SK-N-SH (cell line): ENCODE results near the gene SNRPE. TPM values are rescaled to one million over a fixed set of nuclear protein-coding genes. Genes with fewer than 3 reads are reported as not detected.

Experiments
- CTCF ChIA-PET: fragments of 300-600, 350-600 bp; formaldehyde crosslinking; extraction: SDS; loops from one replicate; lab custom pipeline; 2021; lab: Yijun Ruan, JAX
- POLR2A ChIA-PET: fragments of 350-600 bp; sonication (Branson Sonifier 250); formaldehyde crosslinking; extraction: SDS; loops from one replicate; lab custom pipeline; 2020; ENCODE audit warnings: antibody characterized with exemption, inconsistent platforms; lab: Yijun Ruan, JAX
- DNase-seq: peaks from one replicate; pipeline ENCODE4 v3.0.0; 2012
- H2AFZ ChIP-seq: fragments of 200-600 bp; sonication (generic); 2 replicates; pipeline ENCODE4 v1.8.1; 2016; ENCODE audit warnings: antibody characterized with exemption, mild to moderate bottlenecking, low read depth
- H3F3A ChIP-seq: fragments of 200-600 bp; sonication (generic); replicated peaks from 2 replicates; pipeline ENCODE3; 2016; ENCODE audit warnings: antibody characterized with exemption, mild to moderate bottlenecking; ENCODE audit not compliant: insufficient read depth
- H3K27ac ChIP-seq, 2 experiments: fragments of 200-500 bp in 1 of 2; fragments of 200-600 bp in 1 of 2; sonication (Bioruptor generic) in 1 of 2; sonication (generic), shearing (Covaris generic) in 1 of 2; 2 replicates each; pipeline versions ENCODE4 v1.5.1 to v1.6.1; 2014 to 2016; ENCODE audit warnings: low read depth in 2 of 2, inconsistent platforms in 1 of 2, low read length in 1 of 2, mild to moderate bottlenecking in 1 of 2, mixed read lengths in 1 of 2
- H3K27me3 ChIP-seq: fragments of 200-600 bp; sonication (generic), shearing (Covaris generic); 2 replicates; pipeline ENCODE4 v1.6.1; 2016; ENCODE audit warnings: mixed run types; ENCODE audit not compliant: insufficient read depth
- H3K36me3 ChIP-seq, 2 experiments: fragments of 200-500 bp in 1 of 2; fragments of 200-600 bp in 1 of 2; sonication (Bioruptor generic) in 1 of 2; sonication (generic) in 1 of 2; replicated peaks in 1 of 2; 2 replicates each; pipeline versions ENCODE3 to v1.5.1; 2014 to 2016; ENCODE audit warnings: low read length in 1 of 2, mild to moderate bottlenecking in 1 of 2; ENCODE audit not compliant: insufficient read depth in 2 of 2, control insufficient read depth in 1 of 2
- H3K4me1 ChIP-seq, 2 experiments: fragments of 200-500 bp in 1 of 2; fragments of 200-600 bp in 1 of 2; sonication (Bioruptor generic) in 1 of 2; sonication (generic), shearing (Covaris generic) in 1 of 2; 2 replicates each; pipeline versions ENCODE4 v1.5.1 to v1.6.1; 2014 to 2016; ENCODE audit warnings: low read depth in 1 of 2, low read length in 1 of 2, mixed run types in 1 of 2; ENCODE audit not compliant: insufficient read depth in 2 of 2, control insufficient read depth in 1 of 2
- H3K4me2 ChIP-seq: fragments of 200-600 bp; sonication (generic), shearing (Covaris generic); 2 replicates; pipeline ENCODE4 v1.6.1; 2017; ENCODE audit warnings: mixed run types
- H3K4me3 ChIP-seq, 2 experiments: fragments of 200-500 bp in 1 of 2; fragments of 200-600 bp in 1 of 2; sonication (Bioruptor generic) in 1 of 2; sonication (generic), shearing (Covaris generic) in 1 of 2; 2 replicates each; pipeline versions ENCODE4 v1.5.1 to v1.8.1; 2014 to 2016; ENCODE audit warnings: low read depth in 2 of 2, inconsistent platforms in 1 of 2, low read length in 1 of 2, mild to moderate bottlenecking in 1 of 2, mixed read lengths in 1 of 2, moderate library complexity in 1 of 2
- H3K79me2 ChIP-seq: fragments of 200-600 bp; sonication (generic); 2 replicates; pipeline ENCODE4 v1.8.1; 2017; ENCODE audit warnings: mild to moderate bottlenecking; ENCODE audit not compliant: insufficient read depth
- H3K9ac ChIP-seq: fragments of 200-600 bp; sonication (generic); 2 replicates; pipeline ENCODE4 v1.6.1; 2017; ENCODE audit warnings: mixed run types
- H3K9me2 ChIP-seq: fragments of 200-600 bp; sonication (generic); 2 replicates; pipeline ENCODE4 v1.6.1; 2017; ENCODE audit warnings: mixed run types
- H3K9me3 ChIP-seq: fragments of 200-600 bp; sonication (generic); 2 replicates; pipeline ENCODE4 v1.6.1; 2017; ENCODE audit warnings: mixed run types, mild to moderate bottlenecking, moderate library complexity
- H4K20me1 ChIP-seq: fragments of 200-600 bp; sonication (generic); 2 replicates; pipeline ENCODE4 v1.6.1; 2017; ENCODE audit warnings: mild to moderate bottlenecking, mixed run types; ENCODE audit not compliant: insufficient read depth
- CHD2 ChIP-seq: fragments of 150-350 bp; IDR thresholded peaks from 2 replicates; pipeline ENCODE4 v1.6.1; 2018; ENCODE audit warnings: low read length; ENCODE audit not compliant: partially characterized antibody
- ELF1 ChIP-seq: IDR thresholded peaks from 2 replicates; pipeline ENCODE4 v1.4.0; 2012
- EP300 ChIP-seq, 2 experiments: IDR thresholded peaks; 2 replicates each; pipeline versions ENCODE4 v1.4.0 to v1.6.1; 2012; ENCODE audit warnings: borderline replicate concordance in 1 of 2, low read depth in 1 of 2, low read length in 1 of 2
- EZH2phosphoT487 ChIP-seq: fragments of 200-600 bp; sonication (generic); IDR thresholded peaks from 2 replicates; pipeline ENCODE4 v1.6.1; 2017; ENCODE audit warnings: low read depth, mixed run types, mild to moderate bottlenecking, antibody characterized with exemption, moderate library complexity, borderline replicate concordance
- FOSL2 ChIP-seq: IDR thresholded peaks from 2 replicates; pipeline ENCODE4 v1.4.0; 2012; ENCODE audit warnings: low read depth, mild to moderate bottlenecking, moderate library complexity, borderline replicate concordance
- GABPA ChIP-seq: IDR thresholded peaks from 2 replicates; pipeline ENCODE4 v1.4.0; 2012; ENCODE audit warnings: low read depth, mild to moderate bottlenecking
- GATA2 ChIP-seq: sonication (generic); formaldehyde crosslinking; IDR thresholded peaks from 2 replicates; pipeline ENCODE4 v1.5.0; 2020; ENCODE audit warnings: mild to moderate bottlenecking, missing genetic modification reagents
- JUND ChIP-seq: IDR thresholded peaks from 2 replicates; pipeline ENCODE4 v1.4.0; 2012
- MEF2A ChIP-seq: IDR thresholded peaks from 2 replicates; pipeline ENCODE4 v1.4.0; 2012; ENCODE audit warnings: low read depth, borderline replicate concordance
- NFIC ChIP-seq: IDR thresholded peaks from 2 replicates; pipeline ENCODE4 v1.4.0; 2012; ENCODE audit warnings: borderline replicate concordance
- POLR2AphosphoS5 ChIP-seq: IDR thresholded peaks from 2 replicates; pipeline ENCODE4 v1.6.1; 2012; ENCODE audit warnings: low read depth, low read length
- RAD21 ChIP-seq: IDR thresholded peaks from 2 replicates; pipeline ENCODE4 v1.6.1; 2012; ENCODE audit warnings: mild to moderate bottlenecking, low read length
- RCOR1 ChIP-seq: fragments of 150-350 bp; IDR thresholded peaks from 2 replicates; pipeline ENCODE4 v1.6.1; 2017; ENCODE audit warnings: antibody characterized with exemption, low read length
- RFX5 ChIP-seq: IDR thresholded peaks from 2 replicates; pipeline ENCODE4 v1.6.1; 2012; ENCODE audit warnings: mild to moderate bottlenecking, improper control_type of control experiment, low read length
- RXRA ChIP-seq: IDR thresholded peaks from 2 replicates; pipeline ENCODE4 v1.4.0; 2012; ENCODE audit warnings: low read depth, mild to moderate bottlenecking, borderline replicate concordance
- SIN3A ChIP-seq: IDR thresholded peaks from 2 replicates; pipeline ENCODE4 v1.6.1; 2012; ENCODE audit warnings: low read depth, mild to moderate bottlenecking, low read length, moderate library complexity, borderline replicate concordance
- TAF1 ChIP-seq: IDR thresholded peaks from 2 replicates; pipeline ENCODE4 v1.6.1; 2012; ENCODE audit warnings: low read depth, mild to moderate bottlenecking, low read length, moderate library complexity, borderline replicate concordance
- TCF12 ChIP-seq: IDR thresholded peaks from 2 replicates; pipeline ENCODE4 v1.4.0; 2012
- WGBS: methylation state at CpG from one replicate; pipeline ENCODE4 v1.1.6; 2017; ENCODE audit warnings: low lambda C conversion rate; 5-methylcytosine and 5-hydroxymethylcytosine counted together
- polyA plus RNA-seq, 3 experiments: library from polyadenylated mRNA; depleted of rRNA; stranded (reverse); fragments of >200 nt; gene quantifications; 2 replicates each; pipeline ENCODE4 v1.2.3, GENCODE V29; 2012
- TF ChIP-seq, protein P1 (sequence below): fragments of 200-600 bp; sonication (generic); IDR thresholded peaks from 2 replicates; pipeline ENCODE4 v1.6.1; 2017; ENCODE audit warnings: antibody characterized with exemption, mild to moderate bottlenecking, moderate library complexity
- TF ChIP-seq, protein P2 (sequence below): IDR thresholded peaks from 2 replicates; pipeline ENCODE4; 2012
- TF ChIP-seq, protein P3 (sequence below): IDR thresholded peaks from 2 replicates; pipeline ENCODE4 v1.6.1; 2012; ENCODE audit warnings: mild to moderate bottlenecking, low read depth, low read length, moderate library complexity
- TF ChIP-seq, protein P4 (sequence below): IDR thresholded peaks from 2 replicates; pipeline ENCODE4 v1.4.0; 2012; ENCODE audit warnings: low read depth

The SNRPE gene
- polyA plus RNA-seq, 1 of the 3 experiments (the other 2 are of a cell fraction): 359 TPM

DNA sequence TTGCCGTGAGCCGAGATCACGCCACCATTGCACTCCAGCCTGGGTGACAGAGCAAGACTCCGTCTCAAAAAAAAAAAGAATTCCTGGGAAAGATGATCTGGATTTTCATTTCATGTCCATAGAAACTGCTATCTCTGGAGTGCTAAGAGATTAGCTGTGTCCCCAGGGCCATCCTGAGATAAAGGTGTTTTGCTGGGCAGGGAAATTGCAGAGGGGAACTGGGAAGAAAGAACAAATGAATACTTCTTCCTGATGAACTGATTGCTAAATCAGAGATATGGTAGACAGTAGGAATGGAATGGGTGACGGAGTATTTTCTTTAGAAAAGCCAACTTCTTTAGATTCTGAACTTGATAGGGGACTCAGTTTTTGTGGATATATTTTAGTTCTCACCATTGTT is 19.2 kb downstream of the SNRPE start:
- POLR2A ChIA-PET: interaction anchor here (0.6 kb wide), 1 partner anchor 968 kb away, joined by 3 read pairs; no protein-coding TSS in a partner anchor
- Histone ChIP-seq H4K20me1 (no peaks in the 10 kb centered on the region), H3K4me2 (no peak overlapping the region), H3K9ac (no peak overlapping the region), H3K9me2 (no peaks in the 10 kb centered on the region), H2AFZ (no peak overlapping the region), H3F3A (peaks cover 6% of the 10 kb centered on the region), H3K27me3 (no peaks in the 10 kb centered on the region), H3K4me3 (no peak overlapping the region), H3K36me3 (peaks cover 0 to 6% of the 10 kb centered on the region in 2 experiments), H3K9me3 (no peaks in the 10 kb centered on the region), H3K79me2 (no peaks in the 10 kb centered on the region), H3K4me1 (no peaks in the 10 kb centered on the region), H3K27ac (no peak overlapping the region)
- WGBS: 100% methylated on average over 5 of the region's 5 CpGs
- no peak for TF ChIP-seq RFX5
- no peak for TF ChIP-seq GABPA
- TF ChIP-seq, protein P1, sequence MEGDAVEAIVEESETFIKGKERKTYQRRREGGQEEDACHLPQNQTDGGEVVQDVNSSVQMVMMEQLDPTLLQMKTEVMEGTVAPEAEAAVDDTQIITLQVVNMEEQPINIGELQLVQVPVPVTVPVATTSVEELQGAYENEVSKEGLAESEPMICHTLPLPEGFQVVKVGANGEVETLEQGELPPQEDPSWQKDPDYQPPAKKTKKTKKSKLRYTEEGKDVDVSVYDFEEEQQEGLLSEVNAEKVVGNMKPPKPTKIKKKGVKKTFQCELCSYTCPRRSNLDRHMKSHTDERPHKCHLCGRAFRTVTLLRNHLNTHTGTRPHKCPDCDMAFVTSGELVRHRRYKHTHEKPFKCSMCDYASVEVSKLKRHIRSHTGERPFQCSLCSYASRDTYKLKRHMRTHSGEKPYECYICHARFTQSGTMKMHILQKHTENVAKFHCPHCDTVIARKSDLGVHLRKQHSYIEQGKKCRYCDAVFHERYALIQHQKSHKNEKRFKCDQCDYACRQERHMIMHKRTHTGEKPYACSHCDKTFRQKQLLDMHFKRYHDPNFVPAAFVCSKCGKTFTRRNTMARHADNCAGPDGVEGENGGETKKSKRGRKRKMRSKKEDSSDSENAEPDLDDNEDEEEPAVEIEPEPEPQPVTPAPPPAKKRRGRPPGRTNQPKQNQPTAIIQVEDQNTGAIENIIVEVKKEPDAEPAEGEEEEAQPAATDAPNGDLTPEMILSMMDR: no peak
- no peak for TF ChIP-seq MEF2A
- TF ChIP-seq EZH2phosphoT487: no peak
- no peak for DNase-seq
- CTCF ChIA-PET: interaction anchor here (1.1 to 5.7 kb wide), 2 partner anchors 10 to 248 kb away, joined by 5 to 24 read pairs; no protein-coding TSS in a partner anchor

DNA sequence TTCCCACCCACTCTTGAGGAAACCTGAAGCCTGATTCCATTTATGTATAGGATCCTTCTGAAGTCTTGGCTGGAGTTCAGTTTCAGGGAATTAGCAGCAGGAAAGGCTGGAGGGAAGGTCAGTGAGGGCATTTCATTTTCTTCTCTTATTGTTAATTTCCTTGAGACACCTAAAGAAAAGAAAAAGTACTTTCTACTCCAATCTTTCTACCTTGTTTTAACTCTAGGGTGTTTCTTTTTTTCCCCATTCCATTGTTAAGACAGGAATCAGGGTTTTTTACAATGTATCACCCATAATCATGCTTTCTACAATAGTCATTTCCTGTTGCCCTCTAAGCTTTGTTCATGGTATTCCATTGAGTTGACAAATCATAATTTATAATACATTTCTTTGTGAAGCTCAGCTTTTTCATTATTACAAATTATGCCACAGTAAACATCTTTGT is 27.4 kb downstream of the SNRPE start:
- H3K9me3 ChIP-seq: no peaks in the 10 kb centered on the region
- ChIA-PET POLR2A (no interaction called here), CTCF (interaction anchor here (1.4 kb wide), 1 partner anchor 18 kb away, joined by 3 read pairs; no protein-coding TSS in a partner anchor)
- H3K4me1 ChIP-seq: peaks cover 0 to 15% of the 10 kb centered on the region in 2 experiments; a peak in 3 of 4 replicates
- H3K9me2 ChIP-seq: no peaks in the 10 kb centered on the region
- peak overlapping the region; percentile 69 for H3K9ac ChIP-seq
- peak overlapping the region; percentile 64; the same call in 1 of the 2 replicates for H3K4me2 ChIP-seq
- no peak overlapping the region for H3K4me3 ChIP-seq
- H2AFZ ChIP-seq: peak overlapping the region; percentile 83; the same call in 1 of the 2 replicates
- no peaks in the 10 kb centered on the region for H3K36me3 ChIP-seq
- no peaks in the 10 kb centered on the region for H4K20me1 ChIP-seq
- DNase-seq: no peak
- no peaks in the 10 kb centered on the region for H3K27me3 ChIP-seq
- peaks cover 19% of the 10 kb centered on the region for H3F3A ChIP-seq
- H3K27ac ChIP-seq: peak overlapping the region; percentile 44 to 92; a peak in 3 of 4 replicates
- H3K79me2 ChIP-seq: no peaks in the 10 kb centered on the region
- TF ChIP-seq RCOR1 (no peak), RFX5 (no peak), EP300 (IDR thresholded peaks at IDR 0.05; ENCODE audit: borderline replicate concordance in 1 of 2, low read depth in 1 of 2, low read length in 1 of 2) (peak in 1 of 2 experiments; percentile 59; a peak in 1 of 4 replicates), MEF2A (no peak), RAD21 (no peak), CHD2 (no peak), RXRA (peak; percentile 83; the same call in 1 of the 2 replicates), GATA2 (CRISPR knock-in tag) (no peak), JUND (peak; percentile 90), ELF1 (0 out of 2 replicates have a peak, but pooled peaks have one; percentile 22), FOSL2 (peak; percentile 89), POLR2AphosphoS5 (peak; percentile 28; the same call in 1 of the 2 replicates), TCF12 (peak; percentile 73), NFIC (peak; percentile 57; the same call in 1 of the 2 replicates), SIN3A (no peak), TAF1 (no peak)
- TF ChIP-seq, protein P2, sequence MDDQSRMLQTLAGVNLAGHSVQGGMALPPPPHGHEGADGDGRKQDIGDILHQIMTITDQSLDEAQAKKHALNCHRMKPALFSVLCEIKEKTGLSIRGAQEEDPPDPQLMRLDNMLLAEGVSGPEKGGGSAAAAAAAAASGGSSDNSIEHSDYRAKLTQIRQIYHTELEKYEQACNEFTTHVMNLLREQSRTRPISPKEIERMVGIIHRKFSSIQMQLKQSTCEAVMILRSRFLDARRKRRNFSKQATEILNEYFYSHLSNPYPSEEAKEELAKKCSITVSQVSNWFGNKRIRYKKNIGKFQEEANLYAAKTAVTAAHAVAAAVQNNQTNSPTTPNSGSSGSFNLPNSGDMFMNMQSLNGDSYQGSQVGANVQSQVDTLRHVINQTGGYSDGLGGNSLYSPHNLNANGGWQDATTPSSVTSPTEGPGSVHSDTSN: peak; percentile 81
- TF ChIP-seq, protein P3, sequence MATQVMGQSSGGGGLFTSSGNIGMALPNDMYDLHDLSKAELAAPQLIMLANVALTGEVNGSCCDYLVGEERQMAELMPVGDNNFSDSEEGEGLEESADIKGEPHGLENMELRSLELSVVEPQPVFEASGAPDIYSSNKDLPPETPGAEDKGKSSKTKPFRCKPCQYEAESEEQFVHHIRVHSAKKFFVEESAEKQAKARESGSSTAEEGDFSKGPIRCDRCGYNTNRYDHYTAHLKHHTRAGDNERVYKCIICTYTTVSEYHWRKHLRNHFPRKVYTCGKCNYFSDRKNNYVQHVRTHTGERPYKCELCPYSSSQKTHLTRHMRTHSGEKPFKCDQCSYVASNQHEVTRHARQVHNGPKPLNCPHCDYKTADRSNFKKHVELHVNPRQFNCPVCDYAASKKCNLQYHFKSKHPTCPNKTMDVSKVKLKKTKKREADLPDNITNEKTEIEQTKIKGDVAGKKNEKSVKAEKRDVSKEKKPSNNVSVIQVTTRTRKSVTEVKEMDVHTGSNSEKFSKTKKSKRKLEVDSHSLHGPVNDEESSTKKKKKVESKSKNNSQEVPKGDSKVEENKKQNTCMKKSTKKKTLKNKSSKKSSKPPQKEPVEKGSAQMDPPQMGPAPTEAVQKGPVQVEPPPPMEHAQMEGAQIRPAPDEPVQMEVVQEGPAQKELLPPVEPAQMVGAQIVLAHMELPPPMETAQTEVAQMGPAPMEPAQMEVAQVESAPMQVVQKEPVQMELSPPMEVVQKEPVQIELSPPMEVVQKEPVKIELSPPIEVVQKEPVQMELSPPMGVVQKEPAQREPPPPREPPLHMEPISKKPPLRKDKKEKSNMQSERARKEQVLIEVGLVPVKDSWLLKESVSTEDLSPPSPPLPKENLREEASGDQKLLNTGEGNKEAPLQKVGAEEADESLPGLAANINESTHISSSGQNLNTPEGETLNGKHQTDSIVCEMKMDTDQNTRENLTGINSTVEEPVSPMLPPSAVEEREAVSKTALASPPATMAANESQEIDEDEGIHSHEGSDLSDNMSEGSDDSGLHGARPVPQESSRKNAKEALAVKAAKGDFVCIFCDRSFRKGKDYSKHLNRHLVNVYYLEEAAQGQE: no peak
- TF ChIP-seq, protein P4, sequence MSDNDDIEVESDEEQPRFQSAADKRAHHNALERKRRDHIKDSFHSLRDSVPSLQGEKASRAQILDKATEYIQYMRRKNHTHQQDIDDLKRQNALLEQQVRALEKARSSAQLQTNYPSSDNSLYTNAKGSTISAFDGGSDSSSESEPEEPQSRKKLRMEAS: 0 out of 2 replicates have a peak, but pooled peaks have one; percentile 28
